AG10803 (cell line): ENCODE results near the gene THSD7B.

ENCODE experiments used
- DNase-seq: peaks from one replicate; pipeline ENCODE4 v3.0.0; 2010; ENCODE audit warnings: low read depth
- H3K4me3 ChIP-seq: 2 replicates; pipeline ENCODE4 v1.5.1; 2011; ENCODE audit warnings: mild to moderate bottlenecking, low read length, control low read depth
- TF ChIP-seq, protein P1 (sequence below): conservative IDR thresholded peaks from 2 replicates; pipeline ENCODE4 v1.5.1; 2011; ENCODE audit warnings: mild to moderate bottlenecking, low read length, control low read depth, inconsistent platforms

The THSD7B gene

DNA sequence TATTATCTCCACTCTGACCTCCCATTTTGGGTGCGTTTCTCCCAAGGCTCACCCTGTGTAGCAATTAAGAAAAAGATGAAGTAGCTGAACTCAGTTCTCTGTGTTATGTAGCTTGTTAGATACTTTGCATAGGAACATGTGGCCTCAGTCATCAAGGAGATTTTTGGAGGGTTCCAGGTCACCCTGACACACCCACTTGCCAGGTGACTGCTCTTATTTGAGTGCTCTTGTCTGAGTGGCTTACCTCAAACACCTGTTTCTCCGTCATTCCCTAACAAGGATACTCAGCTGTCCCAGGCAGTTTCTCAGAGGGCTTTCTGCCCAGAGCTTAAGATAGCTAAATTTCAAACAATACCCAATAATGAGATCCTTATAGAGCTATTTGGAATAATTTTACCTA is 621.7 kb downstream of the THSD7B start:
- no peak overlapping the region for H3K4me3 ChIP-seq
- TF ChIP-seq, protein P1, sequence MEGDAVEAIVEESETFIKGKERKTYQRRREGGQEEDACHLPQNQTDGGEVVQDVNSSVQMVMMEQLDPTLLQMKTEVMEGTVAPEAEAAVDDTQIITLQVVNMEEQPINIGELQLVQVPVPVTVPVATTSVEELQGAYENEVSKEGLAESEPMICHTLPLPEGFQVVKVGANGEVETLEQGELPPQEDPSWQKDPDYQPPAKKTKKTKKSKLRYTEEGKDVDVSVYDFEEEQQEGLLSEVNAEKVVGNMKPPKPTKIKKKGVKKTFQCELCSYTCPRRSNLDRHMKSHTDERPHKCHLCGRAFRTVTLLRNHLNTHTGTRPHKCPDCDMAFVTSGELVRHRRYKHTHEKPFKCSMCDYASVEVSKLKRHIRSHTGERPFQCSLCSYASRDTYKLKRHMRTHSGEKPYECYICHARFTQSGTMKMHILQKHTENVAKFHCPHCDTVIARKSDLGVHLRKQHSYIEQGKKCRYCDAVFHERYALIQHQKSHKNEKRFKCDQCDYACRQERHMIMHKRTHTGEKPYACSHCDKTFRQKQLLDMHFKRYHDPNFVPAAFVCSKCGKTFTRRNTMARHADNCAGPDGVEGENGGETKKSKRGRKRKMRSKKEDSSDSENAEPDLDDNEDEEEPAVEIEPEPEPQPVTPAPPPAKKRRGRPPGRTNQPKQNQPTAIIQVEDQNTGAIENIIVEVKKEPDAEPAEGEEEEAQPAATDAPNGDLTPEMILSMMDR, result no peak

DNA sequence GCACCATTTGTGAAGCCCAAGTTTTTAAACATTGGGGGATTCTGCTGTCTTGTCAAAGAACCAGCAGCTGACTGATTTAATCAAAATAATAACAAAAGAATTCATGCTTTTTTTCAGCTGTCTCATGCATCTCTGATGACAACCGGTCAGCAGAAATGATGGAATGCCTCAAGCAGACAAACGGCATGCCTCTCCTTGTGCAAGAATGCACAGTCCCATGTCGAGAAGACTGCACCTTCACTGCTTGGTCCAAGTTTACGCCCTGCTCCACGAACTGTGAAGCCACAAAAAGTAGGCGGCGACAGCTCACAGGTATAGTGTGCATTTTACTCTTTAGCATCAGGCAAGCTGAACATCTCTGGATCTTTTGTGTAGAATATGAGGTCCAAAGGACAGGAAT is 640.2 kb downstream of the THSD7B start:
- H3K4me3 ChIP-seq, result no peak overlapping the region
- TF ChIP-seq, protein P1, result no peak
- no peak for DNase-seq

More for the DNA sequence above, 621.7 kb downstream of the THSD7B start:
- no peak for DNase-seq

GRCh38 chr2:137411585-137411984 is 646.2 kb downstream of the THSD7B start:
- TF ChIP-seq, protein P1, result no peak
- H3K4me3 ChIP-seq, result no peak overlapping the region
- DNase-seq, result no peak

DNA sequence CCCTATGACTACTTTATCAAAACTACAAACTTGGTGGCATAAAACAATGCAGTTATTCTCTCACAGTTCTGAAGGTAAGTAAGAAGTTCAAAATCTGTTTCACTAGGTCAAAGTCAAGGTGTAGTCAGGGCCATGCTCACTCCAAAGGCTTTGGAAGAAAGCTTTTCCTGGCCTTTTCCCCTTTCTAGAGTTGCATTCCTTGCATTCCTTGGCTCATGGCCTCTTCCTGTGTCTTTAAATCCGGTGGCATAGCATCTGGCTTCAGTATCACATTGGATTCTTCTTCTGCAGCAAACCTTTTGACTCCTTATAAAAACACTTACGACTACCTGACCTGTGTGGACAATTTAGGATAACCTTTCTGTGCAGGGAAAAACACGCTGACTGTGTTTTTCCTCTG is 655.4 kb downstream of the THSD7B start:
- TF ChIP-seq, protein P1, result no peak
- DNase-seq, result peak; percentile 33
- H3K4me3 ChIP-seq, result no peak overlapping the region

DNA sequence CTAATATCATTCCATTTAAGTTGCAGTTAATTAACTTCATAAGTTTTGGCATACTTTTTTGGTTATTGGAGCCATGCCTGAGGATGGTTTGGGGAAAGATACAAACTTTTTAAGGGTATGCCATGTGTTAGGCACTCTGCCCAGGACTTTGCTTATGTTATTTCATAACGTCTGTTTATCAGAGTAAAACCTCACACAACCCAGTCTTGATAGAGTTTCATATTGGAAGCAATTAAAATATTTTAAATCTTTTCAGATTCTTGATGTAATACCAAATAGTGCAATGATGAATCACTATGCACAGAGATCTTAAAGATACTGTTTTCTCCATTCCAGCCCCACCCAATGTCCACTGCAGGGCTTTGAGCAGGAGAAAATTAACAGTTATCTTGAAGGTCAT is 669.8 kb downstream of the THSD7B start:
- TF ChIP-seq, protein P1, result no peak
- peak; percentile 85 for DNase-seq
- H3K4me3 ChIP-seq, result no peak overlapping the region

DNA sequence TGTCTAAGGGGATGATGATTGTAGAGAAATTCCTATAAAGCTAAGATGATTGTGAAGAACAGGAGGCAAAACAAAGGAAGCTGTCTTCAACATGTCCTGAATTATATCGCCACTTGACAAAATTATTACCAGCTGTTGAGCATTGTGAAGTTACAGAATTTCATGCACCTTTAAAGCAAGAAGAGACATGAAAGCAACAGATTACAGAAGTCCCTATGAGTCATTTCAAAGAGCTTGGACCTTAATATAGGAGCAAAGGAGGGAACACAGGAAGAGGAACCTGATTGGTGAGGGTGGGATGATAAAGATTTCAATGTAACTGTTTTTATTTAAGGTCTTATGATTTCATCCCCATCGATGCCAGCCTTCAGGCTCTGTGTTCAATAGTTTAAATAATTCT is 672.0 kb downstream of the THSD7B start:
- DNase-seq, result peak; percentile 4
- no peak overlapping the region for H3K4me3 ChIP-seq
- TF ChIP-seq, protein P1, result no peak

- H3K4me3 ChIP-seq, result no peak overlapping the region
- TF ChIP-seq, protein P1, result no peak
- DNase-seq, result peak; percentile 18
Measured at GRCh38 chr2:137444970-137445369, 679.6 kb downstream of the THSD7B start.
